ENCODE results near the gene KIF21B.

Gene KIF21B

DNA sequence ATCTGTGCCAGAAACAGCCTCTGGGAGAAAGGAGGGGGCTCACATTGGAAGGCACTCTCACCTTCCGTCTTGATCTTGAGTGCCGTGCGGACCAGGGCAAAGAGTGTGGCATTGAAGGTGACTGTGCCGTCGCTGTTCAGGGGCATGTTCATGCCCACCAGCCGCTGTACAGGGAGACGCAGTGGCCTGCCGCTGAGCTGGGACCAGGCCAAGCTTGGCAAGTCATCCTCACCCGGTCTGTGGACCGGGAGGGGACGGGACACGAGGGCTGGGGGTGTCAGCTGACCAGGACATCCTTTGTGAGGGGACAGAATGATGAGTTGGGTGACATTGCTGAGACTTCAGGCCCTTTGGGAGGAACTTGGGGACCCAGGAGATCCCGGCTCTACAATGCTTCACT, 25.0 kb upstream of the KIF21B start:
- H3K27ac ChIP-seq = no peak overlapping the region
- H4K20me1 ChIP-seq (ENCODE audit: insufficient read depth) = no peaks in the 10 kb centered on the region
- no peaks in the 10 kb centered on the region for H3K36me3 ChIP-seq (ENCODE audit: insufficient read depth)
- no peaks in the 10 kb centered on the region for H3K79me2 ChIP-seq (ENCODE audit: insufficient read depth, low read depth)
- no peaks in the 10 kb centered on the region for H3K4me1 ChIP-seq (ENCODE audit: low read depth, poor library complexity, severe bottlenecking)
- no peak overlapping the region for H2AFZ ChIP-seq (ENCODE audit: low read depth)
- TF ChIP-seq, protein P1, sequence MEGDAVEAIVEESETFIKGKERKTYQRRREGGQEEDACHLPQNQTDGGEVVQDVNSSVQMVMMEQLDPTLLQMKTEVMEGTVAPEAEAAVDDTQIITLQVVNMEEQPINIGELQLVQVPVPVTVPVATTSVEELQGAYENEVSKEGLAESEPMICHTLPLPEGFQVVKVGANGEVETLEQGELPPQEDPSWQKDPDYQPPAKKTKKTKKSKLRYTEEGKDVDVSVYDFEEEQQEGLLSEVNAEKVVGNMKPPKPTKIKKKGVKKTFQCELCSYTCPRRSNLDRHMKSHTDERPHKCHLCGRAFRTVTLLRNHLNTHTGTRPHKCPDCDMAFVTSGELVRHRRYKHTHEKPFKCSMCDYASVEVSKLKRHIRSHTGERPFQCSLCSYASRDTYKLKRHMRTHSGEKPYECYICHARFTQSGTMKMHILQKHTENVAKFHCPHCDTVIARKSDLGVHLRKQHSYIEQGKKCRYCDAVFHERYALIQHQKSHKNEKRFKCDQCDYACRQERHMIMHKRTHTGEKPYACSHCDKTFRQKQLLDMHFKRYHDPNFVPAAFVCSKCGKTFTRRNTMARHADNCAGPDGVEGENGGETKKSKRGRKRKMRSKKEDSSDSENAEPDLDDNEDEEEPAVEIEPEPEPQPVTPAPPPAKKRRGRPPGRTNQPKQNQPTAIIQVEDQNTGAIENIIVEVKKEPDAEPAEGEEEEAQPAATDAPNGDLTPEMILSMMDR (conservative IDR thresholded peaks at IDR 0.05; ENCODE audit: low read depth, low read length) = no peak
- H3K4me2 ChIP-seq = no peak overlapping the region
- H3K27me3 ChIP-seq (ENCODE audit: insufficient read depth, low read depth) = no peaks in the 10 kb centered on the region
- H3K9ac ChIP-seq = no peak overlapping the region
- no peak overlapping the region for H3K4me3 ChIP-seq (IDR thresholded peaks at IDR 0.05; ENCODE audit: insufficient read depth, low read depth, low read length)

DNA sequence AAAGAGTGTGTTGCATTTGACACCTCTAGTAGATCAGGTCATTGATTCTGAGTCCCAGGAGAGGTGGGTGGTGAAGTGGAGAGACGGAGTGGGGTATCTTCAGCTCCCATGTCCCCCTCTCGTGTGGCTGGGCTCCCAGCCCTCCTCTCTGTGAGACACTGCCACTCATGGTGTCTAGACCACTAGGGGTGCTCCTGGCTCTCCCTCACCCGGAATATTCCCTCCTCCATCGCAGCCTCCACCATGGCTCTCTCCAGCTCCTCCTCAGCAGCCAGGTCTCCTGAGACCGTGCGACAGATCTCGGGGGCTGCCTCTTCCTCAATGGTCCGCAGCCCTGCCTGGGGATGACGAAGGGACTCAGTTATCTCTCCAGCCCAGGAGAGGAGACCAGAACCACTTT, 20.6 kb upstream of the KIF21B start:
- Histone ChIP-seq H4K20me1 (ENCODE audit: insufficient read depth) (no peaks in the 10 kb centered on the region), H3K79me2 (ENCODE audit: insufficient read depth, low read depth) (no peaks in the 10 kb centered on the region), H3K4me1 (ENCODE audit: low read depth, poor library complexity, severe bottlenecking) (peaks cover 4% of the 10 kb centered on the region), H3K27ac (no peak overlapping the region), H2AFZ (ENCODE audit: low read depth) (no peak overlapping the region), H3K4me2 (no peak overlapping the region), H3K27me3 (ENCODE audit: insufficient read depth, low read depth) (no peaks in the 10 kb centered on the region), H3K4me3 (IDR thresholded peaks at IDR 0.05; ENCODE audit: insufficient read depth, low read depth, low read length) (no peak overlapping the region), H3K9ac (no peak overlapping the region), H3K36me3 (ENCODE audit: insufficient read depth) (no peaks in the 10 kb centered on the region)
- TF ChIP-seq, protein P1 (conservative IDR thresholded peaks at IDR 0.05; ENCODE audit: low read depth, low read length) = no peak

DNA sequence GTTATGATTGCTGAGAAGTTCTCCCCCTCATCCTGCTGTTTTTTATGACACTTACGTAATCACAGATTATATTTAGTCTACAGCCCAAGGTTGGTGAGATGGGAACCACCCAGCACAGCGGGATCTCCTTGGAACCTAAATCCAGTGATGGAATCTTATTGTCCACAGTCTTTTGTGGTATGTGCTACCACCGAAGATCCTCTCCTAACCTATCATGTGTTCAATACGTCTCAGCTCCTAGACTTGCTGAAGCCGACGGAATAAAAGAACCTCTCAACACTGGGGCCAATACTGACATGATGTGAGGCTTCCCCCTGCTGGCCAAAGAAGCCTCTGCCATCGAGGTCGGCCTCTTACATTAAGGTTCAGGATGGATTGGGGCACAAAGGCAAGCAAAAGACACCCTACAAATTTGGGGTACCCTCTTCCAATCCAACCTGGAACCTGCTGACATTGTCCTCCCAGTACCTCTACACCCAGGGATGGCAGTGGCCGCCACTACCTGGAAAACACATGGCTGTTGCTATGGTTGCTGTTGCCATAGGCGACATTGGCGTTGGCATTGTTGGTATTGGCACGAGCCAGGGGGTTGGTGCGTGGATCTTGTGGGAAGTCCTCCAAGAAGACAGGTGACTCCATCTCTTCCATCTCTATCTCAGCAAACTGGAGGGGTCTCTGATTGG, 19.4 kb upstream of the KIF21B start:
- no peak overlapping the region for H3K4me3 ChIP-seq (IDR thresholded peaks at IDR 0.05; ENCODE audit: insufficient read depth, low read depth, low read length)
- peaks cover 4% of the 10 kb centered on the region for H3K4me1 ChIP-seq (ENCODE audit: low read depth, poor library complexity, severe bottlenecking)
- TF ChIP-seq, protein P1 (conservative IDR thresholded peaks at IDR 0.05; ENCODE audit: low read depth, low read length) = peak; percentile 99
- H3K27me3 ChIP-seq (ENCODE audit: insufficient read depth, low read depth) = no peaks in the 10 kb centered on the region
- no peak overlapping the region for H3K27ac ChIP-seq
- no peak overlapping the region for H3K4me2 ChIP-seq
- no peak overlapping the region for H3K9ac ChIP-seq
- no peaks in the 10 kb centered on the region for H4K20me1 ChIP-seq (ENCODE audit: insufficient read depth)
- H3K79me2 ChIP-seq (ENCODE audit: insufficient read depth, low read depth) = no peaks in the 10 kb centered on the region
- H2AFZ ChIP-seq (ENCODE audit: low read depth) = peak overlapping the region; percentile 2; the same call in 1 of the 2 replicates
- no peaks in the 10 kb centered on the region for H3K36me3 ChIP-seq (ENCODE audit: insufficient read depth)

DNA sequence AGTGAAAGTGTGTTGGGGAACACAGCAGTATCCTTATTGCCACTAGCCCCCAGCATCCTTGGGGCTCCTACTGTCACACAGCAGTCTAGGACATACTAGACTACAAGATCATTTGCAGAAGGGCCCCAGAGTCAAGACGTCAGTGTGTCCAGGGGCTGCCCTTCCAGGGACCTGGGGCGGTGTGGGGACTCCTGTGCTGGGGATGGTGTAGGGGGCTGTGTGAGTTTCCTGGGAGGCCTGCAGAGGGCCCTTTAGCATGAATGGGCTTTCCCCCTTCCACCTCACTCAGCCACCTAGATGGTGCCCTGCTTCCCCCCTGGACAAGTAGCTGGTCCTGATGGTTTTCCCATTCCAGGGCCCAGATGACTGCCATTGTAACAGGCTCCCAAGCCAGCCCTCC, 17.5 kb upstream of the KIF21B start:
- H3K4me1 ChIP-seq (ENCODE audit: low read depth, poor library complexity, severe bottlenecking) = peaks cover 4% of the 10 kb centered on the region
- H3K79me2 ChIP-seq (ENCODE audit: insufficient read depth, low read depth) = no peaks in the 10 kb centered on the region
- H3K27ac ChIP-seq = no peak overlapping the region
- H3K4me3 ChIP-seq (IDR thresholded peaks at IDR 0.05; ENCODE audit: insufficient read depth, low read depth, low read length) = no peak overlapping the region
- H3K36me3 ChIP-seq (ENCODE audit: insufficient read depth) = no peaks in the 10 kb centered on the region
- H3K9ac ChIP-seq = no peak overlapping the region
- H3K4me2 ChIP-seq = no peak overlapping the region
- no peaks in the 10 kb centered on the region for H3K27me3 ChIP-seq (ENCODE audit: insufficient read depth, low read depth)
- H4K20me1 ChIP-seq (ENCODE audit: insufficient read depth) = no peaks in the 10 kb centered on the region
- TF ChIP-seq, protein P1 (conservative IDR thresholded peaks at IDR 0.05; ENCODE audit: low read depth, low read length) = no peak
- no peak overlapping the region for H2AFZ ChIP-seq (ENCODE audit: low read depth)
